NCI-H345 (cell line): ENCODE measurements around the gene LSR.
"Not testable (repeated sequence)": the region's sequence is repeated elsewhere in the genome, so short reads cannot be mapped to it uniquely, and the experiment has no call there.

Experiments used
- DNase-seq: peaks from one replicate; lab custom pipeline; 2025; lab: John Stamatoyannopoulos, UW

Gene LSR

DNA sequence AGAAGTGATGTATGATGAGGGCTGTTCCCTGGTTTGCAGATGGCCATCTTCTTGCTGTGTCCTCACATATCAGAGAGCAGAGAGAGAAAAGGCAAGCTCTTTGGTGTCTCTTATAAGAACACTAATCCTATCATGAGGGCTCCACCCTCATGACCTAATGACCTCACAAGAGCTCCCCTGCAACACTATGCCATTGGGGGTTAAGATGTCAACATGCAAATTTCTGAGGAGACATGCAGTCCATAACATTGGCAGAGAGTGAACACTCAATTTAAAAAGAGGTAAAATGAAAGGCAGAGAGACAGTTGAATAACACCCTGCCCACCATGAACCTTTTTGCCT, 31.2 kb upstream of the LSR start:
- no peak for DNase-seq

DNA sequence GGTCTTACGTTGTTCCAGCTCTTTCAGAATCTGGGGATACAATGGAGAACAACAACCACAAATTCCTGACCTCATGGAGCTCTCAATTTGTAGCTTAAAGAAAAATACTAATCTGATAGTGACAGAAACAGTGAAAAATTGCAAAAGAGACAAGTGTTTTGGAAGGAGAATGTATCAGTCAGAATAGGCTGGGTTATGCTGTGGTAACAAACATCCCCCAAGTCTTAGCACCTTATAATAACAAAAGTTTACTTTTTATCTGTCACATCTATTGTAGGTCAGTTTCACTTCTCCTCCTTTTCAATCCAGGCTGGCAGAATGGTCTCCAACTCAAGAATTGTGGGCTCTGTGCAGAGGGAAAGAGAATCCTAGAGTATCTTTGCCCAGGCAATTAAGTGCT, 29.8 kb upstream of the LSR start:
- DNase-seq = no peak

DNA sequence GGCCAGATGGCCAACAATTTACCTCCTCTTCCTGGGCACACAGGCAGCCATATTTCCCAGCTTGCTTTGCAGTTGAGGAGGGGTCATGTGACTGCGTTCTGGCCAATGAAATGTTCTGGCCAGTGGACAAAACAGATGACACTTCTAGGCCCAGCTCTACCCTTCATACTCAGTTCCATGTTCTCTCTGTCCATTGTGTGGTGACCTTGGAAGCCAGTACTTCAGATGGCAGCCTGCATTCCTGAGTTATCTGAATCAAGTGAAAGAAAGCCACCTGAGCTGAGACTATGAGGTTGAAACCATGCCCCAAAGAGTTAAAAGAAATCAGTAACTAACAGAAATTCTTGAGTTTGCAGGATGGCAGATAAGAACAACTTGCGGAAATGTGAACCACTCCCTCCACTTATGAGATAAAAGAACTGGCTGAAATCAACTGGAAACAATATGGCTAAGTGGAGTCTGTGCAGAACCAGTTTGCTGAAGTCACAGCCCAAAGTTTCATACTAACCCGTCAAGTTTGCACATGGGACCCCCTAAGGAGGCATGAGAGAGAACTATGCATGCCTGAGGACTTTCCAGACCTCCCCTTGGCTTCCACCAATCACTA, 28.4 kb upstream of the LSR start:
- DNase-seq = no peak

DNA sequence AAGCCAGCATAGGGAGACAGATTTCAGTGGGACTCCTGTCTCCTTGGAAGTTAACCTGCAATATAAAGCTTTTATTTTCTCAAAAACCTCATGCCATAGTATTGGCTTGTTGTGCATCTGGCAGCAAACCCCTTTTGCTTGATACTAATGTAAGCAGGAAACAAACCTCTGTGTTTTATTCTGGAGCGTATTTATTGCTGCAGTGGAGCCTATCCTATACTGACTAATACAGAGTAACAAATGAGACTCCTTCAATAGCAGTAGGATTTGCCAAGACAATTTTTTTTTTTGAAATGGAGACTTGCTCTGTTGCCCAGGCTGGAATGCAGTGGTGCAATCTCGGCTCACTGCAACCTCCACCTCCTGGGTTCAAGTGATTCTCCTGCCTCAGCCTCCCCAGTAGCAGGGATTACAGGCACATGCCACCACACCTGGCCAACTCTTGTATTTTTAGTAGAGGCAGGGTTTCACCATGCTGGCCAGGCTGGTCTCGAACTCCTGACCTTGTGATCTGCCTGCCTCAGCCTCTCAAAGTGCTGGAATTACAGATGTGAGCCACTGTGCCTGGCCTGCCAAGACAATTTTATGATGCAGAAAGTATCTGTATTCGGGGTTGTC, 27.7 kb upstream of the LSR start:
- DNase-seq = not testable (repeated sequence)

DNA sequence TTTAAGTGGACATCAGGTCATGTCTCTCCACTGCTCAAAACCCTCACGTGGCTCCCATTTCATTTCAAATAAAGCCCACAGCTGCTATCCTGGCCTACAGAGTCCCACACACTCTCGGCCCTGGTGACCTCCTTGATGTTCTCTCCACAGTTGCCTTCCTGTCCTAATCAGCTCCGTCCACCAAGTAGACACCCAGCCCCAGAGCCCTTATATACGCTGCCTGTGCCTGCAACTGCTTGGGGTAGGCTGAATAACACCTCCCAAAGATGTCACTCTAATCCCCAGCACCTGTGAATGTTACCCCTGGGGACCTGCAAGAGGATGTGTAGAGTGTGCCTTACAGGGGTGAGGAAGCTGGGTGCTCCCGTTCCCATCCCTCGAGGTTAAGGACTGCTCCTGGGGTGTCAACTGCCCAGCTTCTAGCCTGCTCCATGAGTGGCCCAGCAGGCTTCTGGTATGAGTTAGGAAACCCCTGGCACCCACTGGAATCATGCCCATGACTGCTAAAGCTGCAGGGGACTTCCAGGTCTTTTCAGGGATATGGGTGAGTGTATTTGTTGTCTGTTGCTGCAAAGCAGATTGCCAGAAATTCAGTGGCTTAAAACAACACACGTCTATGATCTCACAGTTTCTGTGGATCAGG, 26.3 kb upstream of the LSR start:
- no peak for DNase-seq

DNA sequence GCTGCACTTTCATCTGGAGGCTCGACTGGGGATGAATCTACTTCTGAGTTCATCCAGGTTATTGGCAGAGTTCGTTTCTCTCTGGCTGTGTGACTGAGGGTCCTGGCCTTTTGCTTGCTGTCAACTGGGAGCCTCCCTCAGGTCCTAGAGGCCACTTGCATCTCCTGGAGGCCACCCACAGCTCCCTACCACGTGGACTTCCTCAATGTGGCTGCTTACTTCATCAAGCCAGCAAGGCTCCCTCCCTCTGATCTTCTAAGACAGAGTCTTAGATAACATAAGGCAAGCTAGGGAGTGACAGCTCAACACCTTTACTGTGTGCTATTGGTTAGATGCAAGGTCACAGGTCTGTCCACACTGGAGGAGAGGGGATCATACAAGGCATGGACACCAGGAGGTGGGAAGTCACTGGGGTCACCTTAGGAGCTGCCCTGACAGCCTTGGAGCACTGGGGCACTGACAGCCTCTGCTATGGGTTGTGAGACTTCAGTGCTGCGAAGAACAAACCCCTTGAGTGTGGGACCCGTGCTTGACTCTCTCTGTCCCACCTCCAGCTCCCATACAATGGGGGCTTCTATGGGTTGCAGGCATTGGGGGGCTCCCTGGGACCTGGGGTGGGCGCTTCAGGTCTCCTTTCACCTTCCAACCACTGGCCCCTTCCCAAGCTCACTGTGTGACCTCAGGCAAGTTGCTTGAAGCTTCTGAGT, 25.6 kb upstream of the LSR start:
- DNase-seq = no peak

DNA sequence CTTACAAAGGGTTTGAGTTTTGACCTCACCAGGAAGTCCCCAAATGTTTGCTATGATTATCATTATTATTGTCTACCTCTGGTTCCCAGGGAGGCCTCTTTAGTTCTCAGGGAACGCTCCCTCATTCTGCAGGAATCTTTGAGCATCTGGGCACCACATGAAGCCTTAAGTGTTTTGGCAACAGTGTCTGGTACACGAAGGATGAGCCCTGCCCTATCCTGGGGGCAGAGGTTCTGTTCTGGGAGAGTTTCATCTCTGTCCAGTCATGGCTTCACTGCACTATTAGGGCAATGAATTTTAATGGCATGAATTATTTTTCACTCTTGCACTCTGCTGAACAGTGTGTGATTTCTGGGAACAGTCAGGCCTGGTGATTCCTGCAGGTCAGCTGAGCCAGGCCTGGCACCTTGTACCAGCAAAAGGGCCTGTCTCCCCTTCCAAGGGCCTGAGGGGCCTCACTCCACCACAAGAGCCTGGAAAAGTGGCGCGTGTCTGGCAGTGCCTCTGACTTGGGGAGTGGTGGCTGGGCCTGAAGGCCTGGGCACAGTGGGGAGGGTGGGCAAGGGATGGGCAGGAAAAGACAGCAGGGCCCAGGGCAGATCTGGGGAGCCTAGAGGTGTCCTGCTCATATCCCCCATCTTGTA, 24.8 kb upstream of the LSR start:
- DNase-seq = no peak

DNA sequence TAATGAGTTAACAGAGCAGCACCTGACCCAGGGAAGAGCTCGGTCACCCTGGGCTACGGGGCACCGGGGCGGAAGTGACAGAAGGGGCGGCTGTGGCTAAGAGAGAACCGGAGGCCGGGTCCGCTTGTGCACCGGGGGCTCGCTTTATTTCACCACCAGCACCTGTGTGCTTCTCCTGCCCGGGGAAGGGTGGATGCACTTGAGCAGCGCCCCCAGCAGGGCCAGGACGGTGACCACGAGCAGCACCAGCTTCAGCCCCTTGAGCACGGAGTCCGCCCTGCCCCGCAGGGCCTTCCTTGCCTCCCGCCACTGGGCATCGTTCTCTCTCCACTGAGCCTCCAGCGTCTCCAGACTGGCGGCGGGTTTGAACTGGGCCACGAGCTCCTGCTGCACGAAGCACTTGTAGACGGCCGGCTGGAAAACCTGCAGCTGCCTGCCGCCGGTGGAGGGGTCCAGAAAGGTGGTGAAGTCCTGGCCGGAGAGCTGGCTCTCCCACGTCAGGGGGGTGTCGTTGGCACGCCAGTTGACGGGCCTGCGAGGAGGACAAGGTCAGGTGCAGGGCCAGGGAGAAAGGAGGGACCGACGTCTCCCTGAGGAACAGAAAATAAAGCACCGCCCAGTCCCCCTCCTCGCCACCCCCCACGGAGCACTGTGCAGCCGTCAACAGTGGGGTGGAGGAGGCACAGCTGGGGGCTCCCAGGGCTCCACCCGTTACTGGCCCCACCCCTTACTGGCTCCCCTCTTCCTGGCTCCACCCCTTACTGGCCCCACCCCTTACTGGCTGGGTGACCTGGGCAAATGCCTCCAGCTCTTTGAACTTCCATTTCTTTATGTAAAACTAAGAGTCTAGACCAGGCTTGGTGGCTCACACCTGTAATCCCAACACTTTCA, 23.9 kb upstream of the LSR start:
- DNase-seq = no peak

DNA sequence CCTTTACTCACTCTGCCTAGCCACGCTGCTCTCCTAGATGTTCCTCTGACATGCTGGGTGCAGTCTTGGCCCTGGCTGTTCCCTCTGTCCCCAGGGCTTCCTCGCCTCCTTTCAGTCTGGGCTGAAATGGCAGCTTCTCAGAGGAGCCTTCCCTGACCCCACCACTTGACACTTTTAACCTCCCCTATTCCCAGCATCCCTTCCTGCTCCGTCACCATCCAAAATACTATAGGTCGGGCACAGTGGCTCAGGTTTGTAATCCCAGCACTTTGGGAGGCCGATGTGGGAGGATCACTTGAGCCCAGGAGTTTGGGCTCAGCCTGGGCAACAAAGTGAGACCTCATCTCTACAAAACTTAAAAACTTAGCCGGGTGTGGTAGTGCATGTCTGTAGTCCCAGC, 22.9 kb upstream of the LSR start:
- no peak for DNase-seq

DNA sequence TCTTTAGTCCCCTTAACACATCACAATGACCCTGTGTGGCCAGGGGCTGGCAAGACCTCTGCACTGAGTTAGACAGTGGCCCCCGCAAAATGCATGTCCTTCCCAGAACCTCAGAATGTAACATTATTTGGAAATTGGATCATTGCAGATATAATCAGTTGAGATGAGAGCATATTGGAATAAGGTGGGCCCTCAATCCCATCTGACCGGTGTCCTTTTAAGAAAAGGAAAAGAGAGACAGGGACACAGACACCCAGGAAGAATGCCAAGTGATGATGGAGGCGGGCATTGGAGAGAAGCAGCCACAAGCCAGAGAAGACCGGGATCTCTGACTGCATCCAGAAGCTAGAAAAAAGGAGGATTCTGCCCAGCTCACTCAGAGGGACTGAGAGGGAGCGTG, 22.1 kb upstream of the LSR start:
- DNase-seq = no peak

DNA sequence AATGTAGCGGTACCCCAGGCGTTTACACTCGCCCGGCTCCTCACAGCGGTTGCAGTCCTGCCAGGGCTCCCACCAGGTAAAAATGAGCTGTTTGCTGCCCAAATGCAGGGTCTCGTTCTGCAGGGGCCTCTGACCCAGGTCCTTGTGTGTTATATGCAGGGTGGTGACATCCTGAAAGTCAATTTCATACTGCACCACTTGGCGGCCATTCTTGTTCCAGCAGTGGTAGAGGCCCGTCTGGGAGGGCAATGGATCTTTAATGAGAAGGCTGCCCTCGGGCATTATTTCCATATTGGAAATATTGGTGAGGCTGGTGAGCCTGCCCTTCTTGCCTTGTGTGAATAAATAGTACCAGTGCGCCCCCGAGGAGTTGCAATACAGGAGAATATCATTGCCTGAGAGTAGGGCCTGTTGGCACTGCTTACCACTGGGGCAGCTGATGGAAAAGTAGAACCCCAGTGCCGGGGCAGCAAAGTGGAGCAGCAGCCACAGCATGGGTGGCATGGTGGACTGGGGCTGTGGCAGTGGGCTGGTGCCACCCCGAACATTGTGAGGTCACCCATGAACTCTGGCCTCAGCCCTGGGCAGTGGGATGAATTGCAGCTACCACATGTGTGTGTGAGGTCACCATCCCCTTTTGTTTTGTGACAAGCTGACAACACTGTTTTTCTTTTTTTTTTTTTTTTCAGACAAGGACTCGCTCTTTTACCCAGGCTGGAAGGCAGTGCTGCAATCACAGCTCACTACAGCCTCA, 20.4 kb upstream of the LSR start, which contains the start of gene FAM187B:
Gene FAM187B (minus strand): TSS at position 563 of the 754 bp plus-strand sequence. CDS start 59 bp downstream, at position 504.
- no peak for DNase-seq

DNA sequence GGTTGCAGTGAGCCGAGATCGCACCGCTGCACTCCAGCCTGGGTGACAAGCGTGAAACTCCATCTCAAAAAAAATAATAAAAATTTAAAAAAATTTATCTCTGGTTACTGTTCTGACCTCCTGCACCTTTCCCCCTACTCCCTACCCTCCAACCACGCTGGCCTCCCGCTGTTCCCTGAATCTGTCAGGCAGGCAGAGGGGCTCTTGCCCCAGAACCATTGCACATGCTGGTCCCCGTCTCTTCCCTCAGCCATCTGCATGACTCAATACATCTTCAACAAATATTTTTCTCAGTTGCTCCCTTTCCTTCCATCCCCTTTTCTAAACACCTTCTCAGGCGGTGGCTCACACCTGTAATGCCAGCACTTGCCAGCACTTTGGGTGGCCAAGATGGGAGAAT, 19.2 kb upstream of the LSR start:
- DNase-seq = no peak

DNA sequence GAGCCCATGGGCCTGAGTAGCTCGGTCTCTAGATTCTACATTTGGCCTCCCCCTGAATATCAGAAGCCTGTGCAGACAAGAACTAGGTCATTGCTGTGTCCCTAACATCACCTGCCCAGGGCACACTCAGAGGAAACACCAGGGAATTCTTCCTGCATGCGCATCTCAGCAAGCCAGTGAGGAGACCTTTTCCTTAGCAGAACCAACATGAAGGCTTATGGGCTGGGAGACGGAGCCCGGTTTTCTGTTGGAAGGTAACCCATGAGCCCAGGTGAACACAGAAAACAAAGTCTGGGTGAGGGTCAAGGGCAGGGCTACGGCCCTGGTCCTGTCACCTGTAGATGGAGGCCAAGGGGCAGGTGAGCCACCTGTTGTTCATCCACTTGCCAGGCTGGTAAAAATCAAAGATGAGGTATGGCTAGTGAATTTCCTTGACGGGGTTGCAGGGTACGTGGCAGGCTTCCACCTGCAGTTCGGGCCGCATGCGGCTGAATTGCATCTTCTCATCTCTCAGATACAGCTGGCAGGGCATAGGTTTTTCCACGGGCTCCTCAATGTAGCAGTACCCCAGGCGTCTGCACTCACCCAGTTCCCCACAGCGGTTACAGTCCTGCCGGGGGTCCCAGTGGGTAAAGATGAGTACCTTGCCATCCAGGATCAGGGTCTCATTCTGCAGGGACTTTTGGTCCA, 16.7 kb upstream of the LSR start:
- no peak for DNase-seq

DNA sequence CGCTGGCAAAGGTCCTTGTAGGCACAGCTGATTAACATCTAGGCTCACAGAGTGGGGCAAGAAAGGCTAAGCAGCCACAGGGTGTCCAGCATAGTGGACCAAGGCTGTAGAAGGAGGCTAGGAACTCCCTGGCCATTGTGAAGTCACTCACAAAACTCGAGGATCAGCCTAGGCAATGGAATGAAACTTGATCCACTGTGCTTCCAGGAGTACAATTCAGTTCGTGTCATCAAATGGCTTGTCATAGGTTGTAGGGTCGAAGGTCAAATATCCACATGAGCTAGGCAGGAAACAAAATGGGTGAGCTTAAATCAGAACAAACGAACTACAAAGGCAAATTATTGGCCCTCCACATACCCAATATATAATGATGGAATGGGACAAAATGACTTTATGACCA, 15.9 kb upstream of the LSR start:
- no peak for DNase-seq

DNA sequence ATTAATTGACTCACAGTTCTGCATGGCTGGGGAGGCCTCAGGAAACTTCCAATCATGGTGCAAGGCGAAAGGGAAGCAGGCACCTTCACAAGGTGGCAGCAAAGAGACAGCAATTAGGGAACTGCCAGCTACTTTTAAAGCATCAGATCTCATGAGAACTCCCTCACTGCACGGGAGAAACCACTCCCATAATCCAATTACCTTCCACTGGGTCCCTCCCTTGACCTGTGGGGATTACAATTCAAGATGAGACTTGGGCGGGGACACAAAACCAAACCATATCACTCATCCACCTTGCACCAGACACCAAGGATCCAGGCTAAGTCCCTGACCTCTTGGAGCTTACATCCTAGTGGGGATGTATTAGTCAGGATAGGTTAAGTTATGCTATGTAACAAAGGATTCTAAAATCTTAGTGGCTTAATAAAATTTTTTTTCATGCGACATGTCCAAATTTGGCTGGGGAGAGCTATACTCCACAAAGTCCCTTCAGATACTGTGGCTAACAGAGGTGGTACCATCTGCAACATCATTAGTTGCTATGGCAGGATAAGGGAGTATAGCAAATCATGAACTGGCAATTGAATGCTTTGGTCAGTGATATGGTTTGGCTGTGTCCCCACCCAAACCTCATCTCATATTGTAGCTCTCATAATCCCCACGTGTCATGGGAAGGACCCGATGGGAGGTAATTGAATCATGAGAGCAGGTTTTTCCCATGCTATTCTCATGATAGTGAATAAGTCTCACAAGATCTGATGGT, 12.0 kb upstream of the LSR start:
- DNase-seq = no peak

DNA sequence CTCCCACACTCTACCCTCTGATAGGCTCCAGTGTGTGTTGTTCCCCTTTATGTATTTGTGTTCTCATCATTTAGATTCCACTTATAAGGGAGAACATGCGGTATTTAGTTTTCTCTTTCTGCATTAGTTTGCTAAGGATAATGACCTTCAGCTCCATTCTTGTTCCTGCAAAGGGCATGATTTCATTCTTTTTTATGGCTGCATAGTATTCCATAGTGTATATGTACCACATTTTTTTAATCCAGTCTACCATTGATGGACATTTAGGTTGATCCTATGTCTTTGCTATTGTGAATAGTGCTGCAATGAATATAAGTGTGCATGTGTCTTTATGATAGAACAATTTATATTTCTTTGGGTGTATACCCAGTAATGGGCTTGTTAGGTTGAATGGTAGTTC, 9.2 kb upstream of the LSR start:
- DNase-seq = not testable (repeated sequence)

DNA sequence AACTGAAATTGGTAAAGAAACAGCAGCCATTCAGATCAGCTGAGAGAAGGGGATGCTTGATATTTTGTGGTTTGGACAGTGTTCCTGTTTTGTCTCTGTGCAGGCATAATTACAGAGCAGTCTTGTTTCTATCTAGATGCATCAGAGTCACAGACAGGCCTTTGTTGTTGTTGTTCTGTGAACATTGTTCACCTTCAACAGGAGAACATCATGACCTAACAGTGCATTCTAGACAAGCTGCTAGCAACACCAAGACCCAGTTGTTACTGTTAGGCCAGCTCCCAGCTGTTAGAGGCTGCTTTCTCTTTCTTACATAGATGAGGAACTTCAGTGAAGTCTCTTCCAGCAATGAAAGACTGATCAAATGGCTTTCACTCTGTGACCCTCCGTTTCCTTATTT, 8.5 kb upstream of the LSR start:
- no peak for DNase-seq

DNA sequence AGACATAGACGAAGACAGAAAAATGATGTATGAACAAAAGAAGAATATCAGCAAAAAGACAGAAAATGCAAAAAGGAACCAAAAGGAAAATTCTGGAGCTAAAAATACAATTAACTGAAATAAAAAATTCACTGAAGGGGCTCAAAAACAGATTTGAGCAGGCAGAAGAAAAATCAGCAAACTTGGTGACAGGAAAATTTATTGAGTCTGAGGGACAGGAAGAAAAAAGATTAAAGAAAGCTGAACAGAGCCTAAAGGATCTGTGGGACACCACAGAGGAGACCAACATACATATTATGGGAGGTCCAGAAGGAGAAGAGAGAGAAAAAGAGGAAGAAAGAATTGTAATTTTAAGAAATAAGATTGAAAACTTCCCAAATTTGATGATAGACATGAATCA, 7.4 kb upstream of the LSR start:
- no peak for DNase-seq

DNA sequence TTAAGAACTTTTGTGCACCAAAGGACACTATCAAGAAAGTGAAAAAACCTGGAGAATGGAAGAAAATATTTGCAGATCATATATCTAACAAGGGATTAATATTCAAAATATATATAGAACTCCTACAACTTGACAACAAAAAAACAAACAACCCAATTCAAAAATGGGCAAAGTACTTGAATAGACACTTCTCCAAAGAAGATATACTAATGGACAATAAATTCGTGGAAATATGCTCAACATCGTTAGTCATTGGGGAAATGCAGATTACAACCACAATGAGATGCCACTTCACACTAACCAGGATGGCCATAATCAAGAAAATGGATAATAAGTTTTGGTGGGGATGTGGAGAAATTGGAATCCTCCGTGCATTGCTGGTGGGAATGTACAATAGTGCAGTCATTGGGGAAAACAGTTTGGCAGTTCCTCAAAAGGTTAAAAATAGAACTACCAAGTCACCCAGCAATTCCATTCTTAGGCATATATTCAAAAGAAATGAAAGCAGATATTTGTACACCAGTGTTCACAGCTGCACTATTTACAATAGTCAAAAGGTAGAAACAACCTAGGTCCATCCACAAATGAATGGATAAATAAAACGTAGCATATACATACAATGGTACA, 2.2 kb upstream of the LSR start:
- no peak for DNase-seq
